ENCODE data around the gene ABCA12.
"Not testable (repeated sequence)": the region's sequence is repeated elsewhere in the genome, so short reads cannot be mapped to it uniquely, and the experiment has no call there.

- TF ChIP-seq, protein P1, sequence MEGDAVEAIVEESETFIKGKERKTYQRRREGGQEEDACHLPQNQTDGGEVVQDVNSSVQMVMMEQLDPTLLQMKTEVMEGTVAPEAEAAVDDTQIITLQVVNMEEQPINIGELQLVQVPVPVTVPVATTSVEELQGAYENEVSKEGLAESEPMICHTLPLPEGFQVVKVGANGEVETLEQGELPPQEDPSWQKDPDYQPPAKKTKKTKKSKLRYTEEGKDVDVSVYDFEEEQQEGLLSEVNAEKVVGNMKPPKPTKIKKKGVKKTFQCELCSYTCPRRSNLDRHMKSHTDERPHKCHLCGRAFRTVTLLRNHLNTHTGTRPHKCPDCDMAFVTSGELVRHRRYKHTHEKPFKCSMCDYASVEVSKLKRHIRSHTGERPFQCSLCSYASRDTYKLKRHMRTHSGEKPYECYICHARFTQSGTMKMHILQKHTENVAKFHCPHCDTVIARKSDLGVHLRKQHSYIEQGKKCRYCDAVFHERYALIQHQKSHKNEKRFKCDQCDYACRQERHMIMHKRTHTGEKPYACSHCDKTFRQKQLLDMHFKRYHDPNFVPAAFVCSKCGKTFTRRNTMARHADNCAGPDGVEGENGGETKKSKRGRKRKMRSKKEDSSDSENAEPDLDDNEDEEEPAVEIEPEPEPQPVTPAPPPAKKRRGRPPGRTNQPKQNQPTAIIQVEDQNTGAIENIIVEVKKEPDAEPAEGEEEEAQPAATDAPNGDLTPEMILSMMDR (IDR thresholded peaks at IDR 0.05; ENCODE audit: low read length), result not testable (repeated sequence)
- not testable (repeated sequence) for TF ChIP-seq EZH2 (optimal IDR thresholded peaks at IDR 0.05; ENCODE audit: low read depth, low read length); EZH2phosphoT487 (IDR thresholded peaks at IDR 0.05; ENCODE audit: low read length)
Measured at GRCh38 chr2:215163319-215163718, 24.9 kb upstream of the ABCA12 start.

Measured in MM.1S (cell line).